SJCRH30 (cell line): ENCODE data around the gene PRSS33. TPM values are rescaled to one million over a fixed set of nuclear protein-coding genes. Genes with fewer than 3 reads are reported as not detected.

ENCODE experiments used
- DNase-seq, 2 experiments: peaks; one replicate each; pipeline ENCODE4 v3.0.0-alpha.2; 2015 to 2020
- H3K27ac ChIP-seq: fragments of 250-450 bp; sonication (Bioruptor Pico); 2 replicates; pipeline ENCODE4 v1.5.1; 2020; ENCODE audit warnings: mild to moderate bottlenecking, moderate library complexity
- H3K27me3 ChIP-seq: fragments of 250-450 bp; sonication (Bioruptor Pico); 2 replicates; pipeline ENCODE4 v1.5.1; 2020; ENCODE audit warnings: mild to moderate bottlenecking, moderate library complexity
- H3K36me3 ChIP-seq: fragments of 250-450 bp; sonication (Bioruptor Pico); 2 replicates; pipeline ENCODE4 v1.5.1; 2020; ENCODE audit warnings: mild to moderate bottlenecking, moderate library complexity
- H3K4me1 ChIP-seq: fragments of 250-450 bp; sonication (Bioruptor Pico); 2 replicates; pipeline ENCODE4 v1.5.1; 2020; ENCODE audit warnings: mild to moderate bottlenecking, moderate library complexity
- H3K4me3 ChIP-seq: fragments of 250-450 bp; sonication (Bioruptor Pico); 2 replicates; pipeline ENCODE4 v1.5.1; 2020; ENCODE audit warnings: mild to moderate bottlenecking, moderate library complexity
- H3K9me3 ChIP-seq: fragments of 250-450 bp; sonication (Bioruptor Pico); replicated peaks from 2 replicates; pipeline ENCODE4 v1.5.1; 2020; ENCODE audit warnings: mild to moderate bottlenecking, moderate library complexity
- total RNA-seq: library from RNA; depleted of rRNA; stranded (reverse); fragments of >200 nt; shearing (Covaris generic); gene quantifications from 2 replicates; pipeline ENCODE4 v1.2.3, GENCODE V29; 2014; rRNA removed

Gene PRSS33
- not detected in 2 replicates for total RNA-seq

GRCh38 chr16:2787406-2787805, at the start of gene PRSS33:
Gene PRSS33 (minus strand): TSS chr16:2787560. CDS start chr16:2786547, 1,013 bp downstream.
- no peaks in the 10 kb centered on the region for H3K4me1 ChIP-seq
- no peaks in the 10 kb centered on the region for H3K27me3 ChIP-seq
- DNase-seq = no peak
- no peaks in the 10 kb centered on the region for H3K36me3 ChIP-seq
- H3K27ac ChIP-seq = no peak within 1 kb of the TSS
- H3K9me3 ChIP-seq = no peaks in the 10 kb centered on the region
- H3K4me3 ChIP-seq = no peak within 1 kb of the TSS

- no peak overlapping the region for H3K4me3 ChIP-seq
- peaks cover 6% of the 10 kb centered on the region; the same call in 1 of the 2 replicates for H3K27me3 ChIP-seq
- no peaks in the 10 kb centered on the region for H3K9me3 ChIP-seq
- H3K36me3 ChIP-seq = no peaks in the 10 kb centered on the region
- H3K27ac ChIP-seq = no peak overlapping the region
- peaks cover 12% of the 10 kb centered on the region for H3K4me1 ChIP-seq
- no peak for DNase-seq
Measured at GRCh38 chr16:2836646-2837508, 49.5 kb upstream of the PRSS33 start.

- DNase-seq = peak; percentile 76 to 78
- no peaks in the 10 kb centered on the region for H3K36me3 ChIP-seq
- H3K9me3 ChIP-seq = no peaks in the 10 kb centered on the region
- no peak overlapping the region for H3K4me3 ChIP-seq
- H3K27ac ChIP-seq = no peak overlapping the region
- H3K4me1 ChIP-seq = peaks cover 12% of the 10 kb centered on the region
- H3K27me3 ChIP-seq = peaks cover 6% of the 10 kb centered on the region; the same call in 1 of the 2 replicates
Measured at GRCh38 chr16:2835638-2836493, 48.5 kb upstream of the PRSS33 start.

- H3K9me3 ChIP-seq = no peaks in the 10 kb centered on the region
- H3K27me3 ChIP-seq = peaks cover 6% of the 10 kb centered on the region; the same call in 1 of the 2 replicates
- H3K4me1 ChIP-seq = peaks cover 12% of the 10 kb centered on the region
- no peaks in the 10 kb centered on the region for H3K36me3 ChIP-seq
- H3K27ac ChIP-seq = no peak overlapping the region
- no peak for DNase-seq
- H3K4me3 ChIP-seq = no peak overlapping the region
Measured at GRCh38 chr16:2834968-2835367, 47.6 kb upstream of the PRSS33 start.

GRCh38 chr16:2833776-2834175, 46.4 kb upstream of the PRSS33 start:
- H3K36me3 ChIP-seq = no peaks in the 10 kb centered on the region
- peaks cover 3% of the 10 kb centered on the region; the same call in 1 of the 2 replicates for H3K27me3 ChIP-seq
- no peaks in the 10 kb centered on the region for H3K9me3 ChIP-seq
- H3K4me3 ChIP-seq = no peak overlapping the region
- no peak overlapping the region for H3K27ac ChIP-seq
- DNase-seq = no peak
- H3K4me1 ChIP-seq = peaks cover 12% of the 10 kb centered on the region

- peaks cover 1% of the 10 kb centered on the region; the same call in 1 of the 2 replicates for H3K27me3 ChIP-seq
- H3K4me1 ChIP-seq = peaks cover 10% of the 10 kb centered on the region
- no peaks in the 10 kb centered on the region for H3K9me3 ChIP-seq
- no peak overlapping the region for H3K4me3 ChIP-seq
- DNase-seq = no peak
- H3K27ac ChIP-seq = no peak overlapping the region
- H3K36me3 ChIP-seq = no peaks in the 10 kb centered on the region
Measured at GRCh38 chr16:2831203-2831602, 43.8 kb upstream of the PRSS33 start.

- H3K4me3 ChIP-seq = no peak overlapping the region
- H3K9me3 ChIP-seq = no peaks in the 10 kb centered on the region
- DNase-seq = no peak
- peaks cover 1% of the 10 kb centered on the region for H3K4me1 ChIP-seq
- no peak overlapping the region for H3K27ac ChIP-seq
- H3K36me3 ChIP-seq = no peaks in the 10 kb centered on the region
- H3K27me3 ChIP-seq = peaks cover 8% of the 10 kb centered on the region; the same call in 1 of the 2 replicates
Measured at GRCh38 chr16:2830355-2830695, 43.0 kb upstream of the PRSS33 start.

- Histone ChIP-seq H3K36me3 (no peaks in the 10 kb centered on the region), H3K27ac (no peak within 1 kb of the TSS), H3K27me3 (peaks cover 11% of the 10 kb centered on the region; the same call in 1 of the 2 replicates), H3K4me1 (no peaks in the 10 kb centered on the region), H3K4me3 (no peak within 1 kb of the TSS), H3K9me3 (no peaks in the 10 kb centered on the region)
- no peak for DNase-seq
Measured at GRCh38 chr16:2829501-2830354, 42.4 kb upstream of the PRSS33 start, which contains the start of gene ZG16B. Gene ZG16B (plus strand): TSS chr16:2830303. CDS start chr16:2830442, 139 bp downstream.

- Histone ChIP-seq H3K9me3 (no peaks in the 10 kb centered on the region), H3K36me3 (no peaks in the 10 kb centered on the region), H3K27me3 (peaks cover 12% of the 10 kb centered on the region; the same call in 1 of the 2 replicates), H3K4me1 (no peaks in the 10 kb centered on the region), H3K27ac (no peak overlapping the region), H3K4me3 (no peak overlapping the region)
- no peak for DNase-seq
Measured at GRCh38 chr16:2828876-2829430, 41.6 kb upstream of the PRSS33 start.

GRCh38 chr16:2828521-2828840, 41.1 kb upstream of the PRSS33 start:
- DNase-seq = no peak
- no peak overlapping the region for H3K27ac ChIP-seq
- H3K4me1 ChIP-seq = no peaks in the 10 kb centered on the region
- no peaks in the 10 kb centered on the region for H3K36me3 ChIP-seq
- H3K9me3 ChIP-seq = no peaks in the 10 kb centered on the region
- no peak overlapping the region for H3K4me3 ChIP-seq
- peaks cover 12% of the 10 kb centered on the region; the same call in 1 of the 2 replicates for H3K27me3 ChIP-seq

GRCh38 chr16:2827831-2828520, 40.6 kb upstream of the PRSS33 start:
- H3K9me3 ChIP-seq = no peaks in the 10 kb centered on the region

GRCh38 chr16:2827374-2827791, 40.0 kb upstream of the PRSS33 start:
- Histone ChIP-seq H3K36me3 (no peaks in the 10 kb centered on the region), H3K27me3 (peaks cover 16% of the 10 kb centered on the region; the same call in 1 of the 2 replicates), H3K9me3 (no peaks in the 10 kb centered on the region), H3K27ac (no peak overlapping the region), H3K4me3 (no peak overlapping the region), H3K4me1 (no peaks in the 10 kb centered on the region)
- DNase-seq = no peak

More at GRCh38 chr16:2827831-2828520, 40.6 kb upstream of the PRSS33 start:
- Histone ChIP-seq H3K4me1 (no peaks in the 10 kb centered on the region), H3K27ac (no peak overlapping the region), H3K36me3 (no peaks in the 10 kb centered on the region), H3K4me3 (no peak overlapping the region), H3K27me3 (peaks cover 12% of the 10 kb centered on the region; the same call in 1 of the 2 replicates)
- no peak for DNase-seq

- Histone ChIP-seq H3K27me3 (peaks cover 16% of the 10 kb centered on the region; the same call in 1 of the 2 replicates), H3K27ac (no peak overlapping the region), H3K36me3 (no peaks in the 10 kb centered on the region), H3K4me3 (no peak overlapping the region), H3K4me1 (no peaks in the 10 kb centered on the region), H3K9me3 (no peaks in the 10 kb centered on the region)
- DNase-seq = no peak
Measured at GRCh38 chr16:2826591-2827373, 39.4 kb upstream of the PRSS33 start.
